A673 (cell line): ENCODE results near the gene LMF2.

Experiments
- CTCF ChIP-seq: fragments of 300-800, 200-600 bp; sonication (generic); conservative IDR thresholded peaks from 2 replicates; pipeline ENCODE4 v1.5.1; 2017; ENCODE audit warnings: low read depth, mild to moderate bottlenecking, antibody characterized with exemption, low read length, moderate library complexity, mixed read lengths
- EZH2 ChIP-seq: fragments of 200-600 bp; sonication (generic); IDR thresholded peaks from 2 replicates; pipeline ENCODE4 v1.6.1; 2017; ENCODE audit warnings: borderline replicate concordance, low read depth, mild to moderate bottlenecking, mixed read lengths, antibody characterized with exemption, low read length; ENCODE audit not compliant: poor library complexity, severe bottlenecking

DNA sequence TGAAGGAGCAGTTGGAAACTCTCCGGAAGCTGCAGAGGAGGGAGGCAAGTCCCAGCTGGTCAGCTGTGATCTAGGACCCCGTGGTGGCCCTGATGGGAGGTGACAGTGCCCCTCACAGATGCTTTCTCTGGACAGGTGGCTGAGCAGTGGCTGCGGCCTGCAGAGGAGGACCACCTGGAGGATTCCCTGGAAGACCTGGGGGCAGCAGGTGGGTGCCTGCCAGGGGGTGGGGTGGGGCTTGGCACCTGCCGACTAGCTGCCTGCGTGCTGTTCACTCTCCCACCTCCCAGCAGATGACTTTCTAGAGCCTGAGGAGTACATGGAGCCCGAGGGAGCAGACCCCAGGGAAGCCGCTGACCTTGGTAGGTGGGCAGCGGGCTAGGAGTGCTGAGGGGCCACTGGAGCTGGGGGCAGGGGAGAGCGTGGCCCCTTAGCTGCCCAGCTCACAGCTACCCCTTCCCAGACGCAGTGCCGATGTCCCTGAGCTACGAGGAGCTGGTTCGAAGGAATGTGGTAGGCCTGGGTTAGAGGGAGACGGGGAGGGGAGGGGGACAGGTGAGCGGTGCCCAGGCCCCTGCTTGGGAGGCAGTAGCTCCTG is 14.8 kb upstream of the LMF2 start:
- TF ChIP-seq CTCF (no peak), EZH2 (no peak)
